ENCODE data around the gene LCE1D.

Gene LCE1D

DNA sequence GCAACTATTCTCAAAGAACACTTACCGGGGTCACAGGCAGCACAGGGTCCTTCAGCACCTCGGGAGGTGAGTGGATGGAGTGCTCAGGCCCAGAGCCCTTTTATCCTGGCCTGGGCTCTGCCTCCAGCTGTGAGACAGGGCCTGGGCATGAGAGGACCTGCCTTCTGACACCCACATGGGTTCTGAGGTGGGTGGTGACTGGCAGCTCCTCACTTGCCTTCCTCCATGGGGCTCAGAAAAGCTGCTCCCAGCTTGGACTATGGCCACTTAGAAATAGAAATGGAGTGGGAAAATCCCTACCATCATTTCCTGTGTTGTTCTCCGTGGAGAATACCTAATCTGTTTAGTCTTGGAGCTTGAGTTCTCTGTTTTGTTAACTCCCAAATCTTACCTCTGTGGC, 10.1 kb downstream of the LCE1D start, which contains the start of gene LCE1C:
Gene LCE1C (minus strand): TSS at position 76 of the 400 bp plus-strand sequence. CDS start 1,173 bp downstream, outside the sequence.
- Histone ChIP-seq H3K79me2 (no peaks in the 10 kb centered on the region), H3K4me2 (ENCODE audit: low read length) (no peak within 1 kb of the TSS), H3K27ac (no peak within 1 kb of the TSS), H3K9ac (no peak within 1 kb of the TSS), H3K27me3 (ENCODE audit: control insufficient read depth, insufficient read depth, low read length) (no peaks in the 10 kb centered on the region), H2AFZ (no peak within 1 kb of the TSS), H3K4me3 (ENCODE audit: low read depth, low read length) (no peak within 1 kb of the TSS), H3K36me3 (ENCODE audit: control insufficient read depth, insufficient read depth, low read length) (no peaks in the 10 kb centered on the region), H3K4me1 (no peaks in the 10 kb centered on the region), H3K9me3 (ENCODE audit: control insufficient read depth, low read length) (no peaks in the 10 kb centered on the region)
- TF ChIP-seq, protein P1, sequence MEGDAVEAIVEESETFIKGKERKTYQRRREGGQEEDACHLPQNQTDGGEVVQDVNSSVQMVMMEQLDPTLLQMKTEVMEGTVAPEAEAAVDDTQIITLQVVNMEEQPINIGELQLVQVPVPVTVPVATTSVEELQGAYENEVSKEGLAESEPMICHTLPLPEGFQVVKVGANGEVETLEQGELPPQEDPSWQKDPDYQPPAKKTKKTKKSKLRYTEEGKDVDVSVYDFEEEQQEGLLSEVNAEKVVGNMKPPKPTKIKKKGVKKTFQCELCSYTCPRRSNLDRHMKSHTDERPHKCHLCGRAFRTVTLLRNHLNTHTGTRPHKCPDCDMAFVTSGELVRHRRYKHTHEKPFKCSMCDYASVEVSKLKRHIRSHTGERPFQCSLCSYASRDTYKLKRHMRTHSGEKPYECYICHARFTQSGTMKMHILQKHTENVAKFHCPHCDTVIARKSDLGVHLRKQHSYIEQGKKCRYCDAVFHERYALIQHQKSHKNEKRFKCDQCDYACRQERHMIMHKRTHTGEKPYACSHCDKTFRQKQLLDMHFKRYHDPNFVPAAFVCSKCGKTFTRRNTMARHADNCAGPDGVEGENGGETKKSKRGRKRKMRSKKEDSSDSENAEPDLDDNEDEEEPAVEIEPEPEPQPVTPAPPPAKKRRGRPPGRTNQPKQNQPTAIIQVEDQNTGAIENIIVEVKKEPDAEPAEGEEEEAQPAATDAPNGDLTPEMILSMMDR (IDR thresholded peaks at IDR 0.05): no peak

DNA sequence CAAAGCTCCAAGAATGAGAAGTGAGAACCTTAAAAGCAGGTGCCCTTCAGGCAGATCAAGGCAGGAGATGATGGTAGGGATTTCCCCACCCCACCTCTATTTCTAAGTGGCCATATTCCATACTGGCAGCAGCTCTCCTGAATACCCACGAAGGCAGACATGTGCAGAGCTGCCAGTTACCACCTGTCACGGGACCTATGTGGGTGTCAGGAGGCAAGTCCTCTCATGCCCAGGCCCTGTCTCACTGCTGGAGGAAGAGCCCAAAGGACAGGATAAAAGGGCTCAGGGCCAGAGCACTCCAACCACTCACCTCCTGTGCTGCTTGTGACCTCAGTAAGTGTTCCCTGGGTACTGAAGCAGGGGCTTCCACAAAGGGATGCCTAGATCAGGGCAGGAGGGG, 14.5 kb downstream of the LCE1D start:
- Histone ChIP-seq H3K27ac (no peak overlapping the region), H3K79me2 (no peaks in the 10 kb centered on the region), H3K4me2 (ENCODE audit: low read length) (no peak overlapping the region), H3K9ac (no peak overlapping the region), H3K36me3 (ENCODE audit: control insufficient read depth, insufficient read depth, low read length) (no peaks in the 10 kb centered on the region), H3K4me1 (no peaks in the 10 kb centered on the region), H3K9me3 (ENCODE audit: control insufficient read depth, low read length) (no peaks in the 10 kb centered on the region), H3K4me3 (ENCODE audit: low read depth, low read length) (no peak overlapping the region), H3K27me3 (ENCODE audit: control insufficient read depth, insufficient read depth, low read length) (no peaks in the 10 kb centered on the region), H2AFZ (no peak overlapping the region)
- TF ChIP-seq, protein P1 (IDR thresholded peaks at IDR 0.05): no peak

DNA sequence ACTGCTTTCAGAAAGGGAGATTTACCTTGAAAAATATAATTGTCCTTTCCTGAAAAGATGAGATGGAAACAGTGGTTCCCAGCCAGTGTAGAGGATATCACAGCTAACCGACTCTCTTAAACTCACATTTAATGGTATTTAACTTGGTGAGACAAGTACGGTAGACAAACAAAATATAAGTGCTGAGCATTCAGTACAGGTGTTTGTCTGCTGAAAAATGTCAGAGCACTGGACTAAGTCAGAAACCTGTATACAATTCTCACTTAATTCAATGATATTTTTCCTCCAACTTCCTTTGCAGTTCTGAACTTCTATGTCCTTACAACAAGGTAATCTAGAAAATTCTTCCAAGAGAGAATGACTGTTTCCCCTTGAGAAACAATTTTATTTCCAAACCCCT, 15.2 kb downstream of the LCE1D start, which contains the start of gene LCE1B:
Gene LCE1B (plus strand): TSS at position 301 of the 400 bp plus-strand sequence. CDS start 476 bp downstream, outside the sequence.
- Histone ChIP-seq H3K4me1 (no peaks in the 10 kb centered on the region), H3K27me3 (ENCODE audit: control insufficient read depth, insufficient read depth, low read length) (no peaks in the 10 kb centered on the region), H2AFZ (no peak within 1 kb of the TSS), H3K27ac (no peak within 1 kb of the TSS), H3K4me3 (ENCODE audit: low read depth, low read length) (no peak within 1 kb of the TSS), H3K79me2 (no peaks in the 10 kb centered on the region), H3K9ac (no peak within 1 kb of the TSS), H3K4me2 (ENCODE audit: low read length) (no peak within 1 kb of the TSS), H3K36me3 (ENCODE audit: control insufficient read depth, insufficient read depth, low read length) (no peaks in the 10 kb centered on the region), H3K9me3 (ENCODE audit: control insufficient read depth, low read length) (no peaks in the 10 kb centered on the region)
- TF ChIP-seq, protein P1 (IDR thresholded peaks at IDR 0.05): no peak

DNA sequence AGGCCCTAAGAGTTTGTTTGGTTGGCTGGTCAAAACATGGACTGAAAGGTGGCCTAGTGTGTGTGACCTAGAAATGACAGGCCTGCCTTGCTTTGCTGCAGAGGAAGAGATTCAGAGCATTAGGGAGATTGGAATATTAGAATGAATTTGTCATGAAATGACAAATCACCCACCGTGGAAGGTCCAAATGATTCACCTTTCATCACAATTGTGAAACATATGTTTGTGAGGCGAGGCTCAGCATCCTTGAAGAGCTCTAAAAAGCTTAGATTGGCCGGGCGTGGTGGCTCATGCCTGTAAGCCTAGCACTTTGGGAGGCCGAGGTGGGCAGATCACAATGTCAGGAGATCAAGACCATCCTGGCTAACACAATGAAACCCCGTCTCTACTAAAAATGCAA, 20.8 kb downstream of the LCE1D start:
- Histone ChIP-seq H3K4me3 (ENCODE audit: low read depth, low read length) (no peak overlapping the region), H3K4me1 (peaks cover 3% of the 10 kb centered on the region), H3K27me3 (ENCODE audit: control insufficient read depth, insufficient read depth, low read length) (no peaks in the 10 kb centered on the region), H3K9ac (no peak overlapping the region), H3K79me2 (no peaks in the 10 kb centered on the region), H3K4me2 (ENCODE audit: low read length) (no peak overlapping the region), H2AFZ (no peak overlapping the region), H3K36me3 (ENCODE audit: control insufficient read depth, insufficient read depth, low read length) (no peaks in the 10 kb centered on the region), H3K9me3 (ENCODE audit: control insufficient read depth, low read length) (no peaks in the 10 kb centered on the region), H3K27ac (no peak overlapping the region)
- TF ChIP-seq, protein P1 (IDR thresholded peaks at IDR 0.05): no peak

DNA sequence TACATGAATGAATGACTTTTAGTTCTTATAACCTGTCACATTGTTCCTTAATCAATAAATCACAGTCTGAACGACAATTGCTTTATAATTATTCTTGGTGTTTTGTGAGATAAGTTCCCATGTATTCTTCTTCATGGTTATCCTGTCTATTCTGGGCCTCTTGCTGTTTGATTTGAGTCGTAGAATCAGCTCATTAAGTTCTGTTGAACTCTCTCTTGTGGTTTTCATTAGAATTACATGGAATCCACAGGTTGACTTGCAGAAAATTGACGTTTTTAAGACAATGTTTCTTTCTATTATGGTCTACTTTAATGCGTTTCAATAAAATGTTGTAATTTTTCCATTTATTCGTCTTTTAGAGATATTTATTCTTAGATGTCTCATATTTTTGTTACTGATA, 26.8 kb downstream of the LCE1D start:
- Histone ChIP-seq H3K4me2 (ENCODE audit: low read length) (no peak overlapping the region), H2AFZ (no peak overlapping the region), H3K9me3 (ENCODE audit: control insufficient read depth, low read length) (no peaks in the 10 kb centered on the region), H3K36me3 (ENCODE audit: control insufficient read depth, insufficient read depth, low read length) (no peaks in the 10 kb centered on the region), H3K9ac (no peak overlapping the region), H3K27ac (no peak overlapping the region), H3K79me2 (no peaks in the 10 kb centered on the region), H3K27me3 (ENCODE audit: control insufficient read depth, insufficient read depth, low read length) (no peaks in the 10 kb centered on the region), H3K4me3 (ENCODE audit: low read depth, low read length) (no peak overlapping the region), H3K4me1 (peaks cover 3% of the 10 kb centered on the region)
- TF ChIP-seq, protein P1 (IDR thresholded peaks at IDR 0.05): no peak

Data from parathyroid adenoma (tissue), 2 donors.